Gastroesophageal sphincter (tissue), 4 donors: Measurements from ENCODE around the gene LRRFIP2. TPM values are rescaled to one million over a fixed set of nuclear protein-coding genes. Genes with fewer than 3 reads are reported as not detected.

Experiments used
- ATAC-seq: fragments of 150-250 bp; one replicate; pipeline ENCODE4 v1.9.1; 2016; ENCODE audit warnings: mild to moderate bottlenecking, moderate library complexity
- H3K27ac ChIP-seq, 4 donors: fragments of 200-600 bp; sonication (generic) in 3 of 4; 1 replicate in 3 of 4; 2 replicates in 1 of 4; pipeline ENCODE4 v1.5.1; 2016 to 2019
- H3K27me3 ChIP-seq: fragments of 200-600 bp; sonication (generic); one replicate; pipeline ENCODE4 v1.5.1; 2019
- H3K36me3 ChIP-seq, 2 donors: fragments of 200-600 bp; sonication (generic); one replicate each; pipeline ENCODE4 v1.5.1; 2019; ENCODE audit warnings: control low read depth in 1 of 2
- H3K4me1 ChIP-seq, 3 donors: fragments of 200-600 bp; sonication (generic); 1 replicate in 2 of 3; 2 replicates in 1 of 3; pipeline ENCODE4 v1.5.1; 2016 to 2019; ENCODE audit warnings: control low read depth in 2 of 3
- H3K4me3 ChIP-seq, 2 donors: fragments of 200-600 bp; sonication (generic); one replicate each; pipeline ENCODE4 v1.5.1; 2019; ENCODE audit warnings: mild to moderate bottlenecking in 1 of 2, moderate library complexity in 1 of 2
- H3K9me3 ChIP-seq, 3 donors: fragments of 200-600 bp; sonication (generic); one replicate each; pipeline ENCODE4 v1.5.1; 2017 to 2019; ENCODE audit warnings: control low read depth in 2 of 3
- EP300 ChIP-seq: sonication (generic); formaldehyde crosslinking; IDR thresholded peaks from one replicate; pipeline ENCODE4 v1.6.1; 2017; ENCODE audit warnings: antibody characterized with exemption, mild to moderate bottlenecking
- POLR2A ChIP-seq, 2 donors: fragments of 450-650 bp; IDR thresholded peaks; one replicate each; pipeline ENCODE4 v1.6.1; 2017; ENCODE audit warnings: antibody characterized with exemption in 2 of 2, mild to moderate bottlenecking in 2 of 2, moderate library complexity in 1 of 2
- POLR2AphosphoS5 ChIP-seq: sonication (generic); formaldehyde crosslinking; IDR thresholded peaks from one replicate; pipeline ENCODE4 v1.6.1; 2017; ENCODE audit warnings: antibody characterized with exemption
- WGBS, 2 donors: methylation state at CpG; one replicate each; pipeline ENCODE4 v1.1.5; 2018; ENCODE audit warnings: low coverage in 1 of 2; 5-methylcytosine and 5-hydroxymethylcytosine counted together
- total RNA-seq, 4 donors: library from RNA; depleted of rRNA; stranded (reverse); fragments of >200 nt; gene quantifications; one replicate each; pipeline ENCODE4 v1.1.0, GENCODE V29; 2016
- TF ChIP-seq, protein P1 (sequence below), 4 experiments: fragments of 200-600 bp in 2 of 4; fragments of 450-650 bp in 2 of 4; sonication (generic) in 1 of 4; IDR thresholded peaks; one replicate each; pipeline ENCODE4 v1.5.1; 2017 to 2019; ENCODE audit warnings: antibody characterized with exemption in 4 of 4, mild to moderate bottlenecking in 2 of 4, moderate library complexity in 2 of 4

The LRRFIP2 gene
- total RNA-seq, 4 donors from 2014 or later, result 79.4 to 123 (median 88.4) TPM

DNA sequence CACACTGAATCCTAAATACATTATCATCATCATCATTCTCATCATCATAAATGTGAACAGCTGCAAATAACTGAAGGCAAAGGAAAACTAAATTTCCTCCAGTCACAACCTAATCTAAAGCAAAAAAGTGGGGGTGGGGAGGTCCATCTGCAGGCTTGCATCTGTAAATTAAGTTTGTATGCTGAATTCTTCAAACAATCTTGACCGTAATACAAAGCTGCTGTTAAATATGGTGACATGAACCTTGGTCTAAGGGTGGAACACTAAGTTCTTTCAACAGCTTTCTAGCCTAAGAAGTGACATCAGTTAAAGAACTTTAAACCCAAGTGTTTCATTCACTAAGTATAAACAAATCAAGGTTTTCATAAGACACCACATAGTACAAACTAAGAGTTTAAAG, 4.3 kb downstream of the LRRFIP2 start:
- H3K27ac ChIP-seq, result peak overlapping the region; percentile 53 to 72 (median 65)
- TF ChIP-seq POLR2AphosphoS5 (no peak), EP300 (no peak), POLR2A (IDR thresholded peaks at IDR 0.05) (no peak)
- TF ChIP-seq, protein P1, sequence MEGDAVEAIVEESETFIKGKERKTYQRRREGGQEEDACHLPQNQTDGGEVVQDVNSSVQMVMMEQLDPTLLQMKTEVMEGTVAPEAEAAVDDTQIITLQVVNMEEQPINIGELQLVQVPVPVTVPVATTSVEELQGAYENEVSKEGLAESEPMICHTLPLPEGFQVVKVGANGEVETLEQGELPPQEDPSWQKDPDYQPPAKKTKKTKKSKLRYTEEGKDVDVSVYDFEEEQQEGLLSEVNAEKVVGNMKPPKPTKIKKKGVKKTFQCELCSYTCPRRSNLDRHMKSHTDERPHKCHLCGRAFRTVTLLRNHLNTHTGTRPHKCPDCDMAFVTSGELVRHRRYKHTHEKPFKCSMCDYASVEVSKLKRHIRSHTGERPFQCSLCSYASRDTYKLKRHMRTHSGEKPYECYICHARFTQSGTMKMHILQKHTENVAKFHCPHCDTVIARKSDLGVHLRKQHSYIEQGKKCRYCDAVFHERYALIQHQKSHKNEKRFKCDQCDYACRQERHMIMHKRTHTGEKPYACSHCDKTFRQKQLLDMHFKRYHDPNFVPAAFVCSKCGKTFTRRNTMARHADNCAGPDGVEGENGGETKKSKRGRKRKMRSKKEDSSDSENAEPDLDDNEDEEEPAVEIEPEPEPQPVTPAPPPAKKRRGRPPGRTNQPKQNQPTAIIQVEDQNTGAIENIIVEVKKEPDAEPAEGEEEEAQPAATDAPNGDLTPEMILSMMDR (IDR thresholded peaks at IDR 0.05), result no peak
- no peak overlapping the region for H3K4me3 ChIP-seq
- 10 to 29% methylated on average over 1 of the region's 1 CpG for WGBS, 2 donors
- peaks cover 20 to 78% (median 24%) of the 10 kb centered on the region in 3 donors for H3K4me1 ChIP-seq
- peaks cover 0 to 11% of the 10 kb centered on the region in 2 donors for H3K36me3 ChIP-seq
- no peaks in the 10 kb centered on the region for H3K27me3 ChIP-seq
- peak; percentile 55 for ATAC-seq
- no peaks in the 10 kb centered on the region for H3K9me3 ChIP-seq

DNA sequence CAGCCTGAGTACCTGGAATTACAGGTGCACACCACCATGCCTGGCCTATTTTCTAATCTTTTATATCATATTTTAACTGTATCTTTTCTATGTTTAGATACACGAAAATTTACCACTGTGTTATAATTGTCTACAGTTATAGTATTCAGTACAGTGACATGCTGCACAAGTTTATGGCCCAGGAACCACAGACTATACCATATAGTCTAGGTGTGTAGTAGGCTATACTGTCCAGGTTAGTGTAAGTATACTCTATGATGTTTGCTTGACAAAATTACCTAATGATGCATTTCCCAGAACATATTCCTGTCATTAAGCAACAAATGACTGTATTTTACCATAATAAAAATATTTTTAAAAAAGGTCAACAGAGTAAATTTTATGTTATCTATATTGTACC, 5.5 kb downstream of the LRRFIP2 start:
- no peak for ATAC-seq
- no peaks in the 10 kb centered on the region for H3K27me3 ChIP-seq
- peak overlapping the region in 3 of 4 donors; percentile 61 to 72 (median 69) for H3K27ac ChIP-seq
- no peaks in the 10 kb centered on the region for H3K9me3 ChIP-seq
- WGBS, 2 donors, result 50 to 80% methylated on average over 1 of the region's 1 CpG
- TF ChIP-seq EP300, result no peak
- TF ChIP-seq, protein P1 (IDR thresholded peaks at IDR 0.05), result no peak
- no peak for TF ChIP-seq POLR2AphosphoS5
- no peak for TF ChIP-seq POLR2A (IDR thresholded peaks at IDR 0.05)
- no peak overlapping the region for H3K4me3 ChIP-seq
- H3K4me1 ChIP-seq, result peaks cover 17 to 66% (median 17%) of the 10 kb centered on the region in 3 donors
- H3K36me3 ChIP-seq, result peaks cover 0 to 11% of the 10 kb centered on the region in 2 donors

DNA sequence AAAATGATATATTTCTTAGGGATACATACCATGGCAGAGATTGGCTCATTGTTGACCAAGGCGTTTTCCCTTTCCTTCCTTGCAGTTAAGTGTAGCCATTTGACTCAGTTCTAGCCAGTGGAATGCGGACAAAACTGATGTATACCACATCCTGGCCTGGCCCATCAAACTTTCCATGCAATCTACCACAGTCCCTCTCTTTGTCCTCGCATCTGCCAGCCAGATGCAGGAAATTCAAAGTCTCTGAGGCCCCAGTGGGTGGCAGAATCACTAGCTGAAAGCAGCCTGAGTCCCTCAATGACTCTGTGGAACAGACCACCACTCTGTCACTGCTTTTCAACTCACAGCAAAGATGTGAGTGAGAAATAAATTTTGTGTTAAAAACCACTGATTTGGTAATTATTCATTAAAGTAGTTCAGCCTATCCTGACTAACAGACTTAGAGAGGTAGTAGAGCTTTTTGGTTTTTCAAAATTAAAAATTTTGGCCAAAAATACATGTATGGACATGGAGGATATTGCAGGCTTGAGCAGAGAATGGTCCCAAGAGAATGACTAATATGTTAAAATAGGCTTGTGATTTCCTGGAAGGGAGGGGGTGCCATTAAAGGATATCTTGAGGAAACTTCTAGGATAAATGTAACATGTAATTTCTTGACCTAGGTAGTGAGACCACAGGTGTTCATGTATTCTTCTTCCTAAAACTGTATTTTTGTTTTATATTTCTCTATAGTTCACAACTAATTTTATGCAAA, 10.9 kb downstream of the LRRFIP2 start:
- H3K27me3 ChIP-seq, result no peaks in the 10 kb centered on the region
- H3K36me3 ChIP-seq, result peaks cover 2 to 18% of the 10 kb centered on the region in 2 donors
- peak overlapping the region in 1 of 4 donors; percentile 9 for H3K27ac ChIP-seq
- H3K4me3 ChIP-seq, result no peak overlapping the region
- ATAC-seq, result no peak
- TF ChIP-seq POLR2A (IDR thresholded peaks at IDR 0.05) (no peak), EP300 (no peak), POLR2AphosphoS5 (no peak)
- TF ChIP-seq, protein P1 (IDR thresholded peaks at IDR 0.05), result no peak
- H3K9me3 ChIP-seq, result no peaks in the 10 kb centered on the region
- 56 to 62% methylated on average over 2 to 3 of the region's 3 CpGs for WGBS, 2 donors
- H3K4me1 ChIP-seq, result peaks cover 0 to 28% (median 0%) of the 10 kb centered on the region in 3 donors

DNA sequence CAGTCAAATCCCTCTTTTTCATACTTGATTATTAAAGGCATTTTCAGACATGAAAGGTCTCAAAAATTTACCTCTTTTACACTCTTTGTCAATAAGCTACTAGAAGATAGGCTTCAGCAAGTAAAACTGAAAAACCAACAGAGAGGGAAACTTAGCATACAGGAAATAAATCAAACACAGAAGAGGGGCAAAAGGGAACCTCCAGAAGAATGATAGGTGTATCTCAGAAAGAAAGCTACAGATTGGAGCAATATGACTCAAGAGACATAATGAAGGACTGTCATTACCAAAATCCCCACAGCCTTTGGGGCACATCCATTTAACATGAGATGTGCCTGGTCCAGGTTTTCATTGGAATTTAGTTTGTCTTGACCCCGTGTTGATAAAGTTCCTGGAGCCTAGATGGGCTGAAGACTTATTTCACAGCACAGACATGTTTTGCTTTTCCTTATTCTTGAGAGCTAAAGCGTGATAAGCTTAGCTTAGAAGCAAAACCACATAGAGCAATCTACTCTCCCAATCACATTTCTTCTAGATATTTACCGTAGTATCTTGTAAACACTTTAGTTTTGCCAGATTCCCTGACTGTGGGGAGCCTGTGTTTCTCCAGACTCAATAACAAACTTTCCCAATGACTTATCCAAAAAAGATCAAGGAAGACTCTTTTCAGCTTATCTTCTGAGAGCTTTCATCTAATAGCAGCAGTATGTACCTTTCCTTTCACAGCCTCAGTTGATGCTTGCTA, 11.7 kb downstream of the LRRFIP2 start:
- no peak overlapping the region for H3K4me3 ChIP-seq
- H3K36me3 ChIP-seq, result peaks cover 2 to 18% of the 10 kb centered on the region in 2 donors
- no peaks in the 10 kb centered on the region for H3K27me3 ChIP-seq
- no peak for TF ChIP-seq POLR2A (IDR thresholded peaks at IDR 0.05)
- TF ChIP-seq, protein P1 (IDR thresholded peaks at IDR 0.05), result no peak
- TF ChIP-seq EP300, result no peak
- TF ChIP-seq POLR2AphosphoS5, result no peak
- 76 to 89% methylated on average over 3 of the region's 3 CpGs for WGBS, 2 donors
- ATAC-seq, result no peak
- H3K4me1 ChIP-seq, result peaks cover 0 to 20% (median 0%) of the 10 kb centered on the region in 3 donors
- no peaks in the 10 kb centered on the region for H3K9me3 ChIP-seq
- H3K27ac ChIP-seq, result peak overlapping the region in 1 of 4 donors; percentile 9
